Lower lobe of right lung (tissue), 2 donors: Measurements from ENCODE around the gene PLEKHG2. TPM values are rescaled to one million over a fixed set of nuclear protein-coding genes. Genes with fewer than 3 reads are reported as not detected.
A peak's percentile ranks its signal among the peaks of the same experiment; 100 is the strongest.
"Not testable (repeated sequence)": the region's sequence is repeated elsewhere in the genome, so short reads cannot be mapped to it uniquely, and the experiment has no call there.

ENCODE experiments used
- ATAC-seq, 2 donors: fragments of 200-7000 bp; cut with Tn5 transposase; one replicate each; pipeline ENCODE4 v1.9.1; 2020 to 2022; ENCODE audit warnings: mild to moderate bottlenecking in 2 of 2, moderate library complexity in 2 of 2
- DNase-seq: peaks from one replicate; pipeline ENCODE4 v3.0.0-alpha.2; 2020
- H3K27ac ChIP-seq: fragments of 200-600 bp; one replicate; pipeline ENCODE4 v1.8.0; 2022
- H3K27me3 ChIP-seq: fragments of 200-600 bp; one replicate; pipeline ENCODE4 v1.8.0; 2022; ENCODE audit warnings: low read depth
- H3K36me3 ChIP-seq: fragments of 200-600 bp; one replicate; pipeline ENCODE4 v1.8.0; 2022; ENCODE audit warnings: mild to moderate bottlenecking
- H3K4me1 ChIP-seq: fragments of 200-600 bp; one replicate; pipeline ENCODE4 v1.8.0; 2022
- H3K4me3 ChIP-seq: fragments of 200-600 bp; one replicate; pipeline ENCODE4 v1.8.0; 2022; ENCODE audit warnings: mild to moderate bottlenecking
- H3K9me3 ChIP-seq: fragments of 200-600 bp; one replicate; pipeline ENCODE4 v1.8.0; 2022
- intact Hi-C: fragments of 100-400 bp; cut with DNase I; formaldehyde crosslinking; loops from one replicate; pipeline ENCODE4 v1.11.0; 2022
- total RNA-seq: library from RNA; stranded (reverse); fragmentation: NEBNext Ultra II Directional; extraction: Animal tissue kit (Norgen Biotek cat#: 25700); gene quantifications from one replicate; pipeline ENCODE4 v1.2.1, GENCODE V29; 2021
- TF ChIP-seq, protein P1 (sequence below): fragments of 200-600 bp; IDR thresholded peaks from one replicate; pipeline ENCODE4 v1.8.0; 2022; ENCODE audit warnings: antibody characterized with exemption, mild to moderate bottlenecking
- donor health status: DM: no; HTN: yes; CAD: no; lungs with severe emphysema.

Gene PLEKHG2
- total RNA-seq, 1 donor from 2014 or later, result 24.7 TPM

- Histone ChIP-seq H3K36me3 (peaks cover 24% of the 10 kb centered on the region), H3K9me3 (no peaks in the 10 kb centered on the region), H3K27ac (peak overlapping the region; percentile 89), H3K4me1 (peaks cover 44% of the 10 kb centered on the region), H3K4me3 (peak overlapping the region; percentile 83), H3K27me3 (no peaks in the 10 kb centered on the region)
- TF ChIP-seq, protein P1, sequence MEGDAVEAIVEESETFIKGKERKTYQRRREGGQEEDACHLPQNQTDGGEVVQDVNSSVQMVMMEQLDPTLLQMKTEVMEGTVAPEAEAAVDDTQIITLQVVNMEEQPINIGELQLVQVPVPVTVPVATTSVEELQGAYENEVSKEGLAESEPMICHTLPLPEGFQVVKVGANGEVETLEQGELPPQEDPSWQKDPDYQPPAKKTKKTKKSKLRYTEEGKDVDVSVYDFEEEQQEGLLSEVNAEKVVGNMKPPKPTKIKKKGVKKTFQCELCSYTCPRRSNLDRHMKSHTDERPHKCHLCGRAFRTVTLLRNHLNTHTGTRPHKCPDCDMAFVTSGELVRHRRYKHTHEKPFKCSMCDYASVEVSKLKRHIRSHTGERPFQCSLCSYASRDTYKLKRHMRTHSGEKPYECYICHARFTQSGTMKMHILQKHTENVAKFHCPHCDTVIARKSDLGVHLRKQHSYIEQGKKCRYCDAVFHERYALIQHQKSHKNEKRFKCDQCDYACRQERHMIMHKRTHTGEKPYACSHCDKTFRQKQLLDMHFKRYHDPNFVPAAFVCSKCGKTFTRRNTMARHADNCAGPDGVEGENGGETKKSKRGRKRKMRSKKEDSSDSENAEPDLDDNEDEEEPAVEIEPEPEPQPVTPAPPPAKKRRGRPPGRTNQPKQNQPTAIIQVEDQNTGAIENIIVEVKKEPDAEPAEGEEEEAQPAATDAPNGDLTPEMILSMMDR, result no peak
- ATAC-seq (peak in 1 of 2 donors; percentile 3), DNase-seq (no peak)
- intact Hi-C loops, result no loop called here
Observed at GRCh38 chr19:39444598-39445195, 32.2 kb downstream of the PLEKHG2 start.

- peaks cover 24% of the 10 kb centered on the region for H3K36me3 ChIP-seq
- DNase-seq, result peak; percentile 98
- TF ChIP-seq, protein P1, result no peak
- H3K27me3 ChIP-seq, result no peaks in the 10 kb centered on the region
- H3K9me3 ChIP-seq, result no peaks in the 10 kb centered on the region
- peaks cover 51% of the 10 kb centered on the region for H3K4me1 ChIP-seq
- ATAC-seq, result peak; percentile 98 to 99
- peak within 1 kb of the TSS; percentile 89 for H3K27ac ChIP-seq
- intact Hi-C loops, result no loop called here
- H3K4me3 ChIP-seq, result peak within 1 kb of the TSS; percentile 83
Observed at GRCh38 chr19:39445196-39446111, 33.0 kb downstream of the PLEKHG2 start, which contains the start of gene SUPT5H. TSS of gene SUPT5H (plus strand) at chr19:39445582. CDS start at chr19:39445891, 309 bp downstream.

GRCh38 chr19:39446365-39447084 lies 34.1 kb downstream of the PLEKHG2 start:
- DNase-seq, result no peak
- Histone ChIP-seq H3K9me3 (no peaks in the 10 kb centered on the region), H3K27ac (no peak overlapping the region), H3K4me3 (peak overlapping the region; percentile 83), H3K36me3 (peaks cover 24% of the 10 kb centered on the region), H3K4me1 (peaks cover 53% of the 10 kb centered on the region), H3K27me3 (no peaks in the 10 kb centered on the region)
- TF ChIP-seq, protein P1, result no peak
- intact Hi-C loops, result no loop called here
- ATAC-seq, result no peak

DNA sequence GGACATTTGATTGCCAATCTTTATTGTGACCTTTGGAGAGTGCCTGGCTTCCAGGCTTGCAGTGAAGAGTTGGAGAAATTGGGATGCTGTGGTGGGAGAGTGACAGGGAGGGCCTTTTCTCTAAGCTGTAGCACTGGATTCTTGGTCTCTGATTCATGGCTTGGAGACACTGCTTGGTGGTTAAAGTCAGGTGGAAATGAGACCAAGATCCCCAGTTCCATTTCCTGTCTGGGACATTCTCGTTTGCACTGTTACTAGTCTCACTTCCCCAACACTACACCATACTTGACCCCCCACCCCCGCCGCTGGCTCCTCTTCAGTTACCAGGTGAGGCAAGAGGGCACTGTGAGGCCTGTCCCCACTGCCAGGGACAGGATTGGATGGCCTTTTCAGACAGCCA lies 35.8 kb downstream of the PLEKHG2 start:
- TF ChIP-seq, protein P1, result no peak
- intact Hi-C loops, result no loop called here
- no peak for ATAC-seq

DNA sequence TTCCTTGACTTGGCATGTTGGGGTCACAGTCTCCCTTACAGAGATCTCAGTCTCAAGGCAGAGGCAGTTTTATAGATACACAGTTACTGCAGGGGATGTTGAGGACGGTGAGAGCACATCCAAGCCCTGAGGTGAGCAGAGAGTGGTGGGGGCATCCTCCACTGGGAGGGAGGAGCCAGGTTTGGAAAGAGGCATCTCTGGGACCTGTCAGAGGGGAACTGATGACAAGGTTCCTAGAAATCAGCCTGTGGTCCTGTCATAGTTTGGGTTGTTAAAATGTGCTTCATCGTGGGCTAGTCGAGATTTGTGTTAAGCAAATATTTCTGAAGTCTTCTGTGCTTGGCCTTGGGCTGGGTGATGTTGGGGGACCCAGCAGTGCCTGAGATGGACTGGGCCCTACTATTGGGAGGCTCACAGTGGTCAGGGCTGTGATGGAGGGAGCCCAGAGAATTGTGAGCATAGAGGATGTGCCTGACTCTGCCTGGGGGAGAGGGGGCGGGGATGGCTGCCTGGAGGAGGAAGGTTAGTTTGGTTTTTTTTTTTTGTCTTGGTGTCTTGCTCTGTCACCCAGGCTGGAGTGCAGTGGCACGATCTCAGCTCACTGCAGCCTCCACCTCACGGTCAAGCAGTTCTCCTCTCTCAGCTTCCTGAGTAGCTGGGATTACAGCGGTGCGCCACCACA lies 36.8 kb downstream of the PLEKHG2 start:
- H3K4me1 ChIP-seq, result peaks cover 50% of the 10 kb centered on the region
- intact Hi-C loops, result no loop called here
- H3K27me3 ChIP-seq, result no peaks in the 10 kb centered on the region
- TF ChIP-seq, protein P1, result no peak
- H3K36me3 ChIP-seq, result peaks cover 49% of the 10 kb centered on the region
- ATAC-seq (no peak), DNase-seq (no peak)
- no peak overlapping the region for H3K27ac ChIP-seq
- no peak overlapping the region for H3K4me3 ChIP-seq
- no peaks in the 10 kb centered on the region for H3K9me3 ChIP-seq

More for the DNA sequence above, 35.8 kb downstream of the PLEKHG2 start:
- Histone ChIP-seq H3K27me3 (no peaks in the 10 kb centered on the region), H3K9me3 (no peaks in the 10 kb centered on the region), H3K4me1 (peaks cover 53% of the 10 kb centered on the region), H3K36me3 (peaks cover 39% of the 10 kb centered on the region), H3K27ac (no peak overlapping the region), H3K4me3 (no peak overlapping the region)
- no peak for DNase-seq

DNA sequence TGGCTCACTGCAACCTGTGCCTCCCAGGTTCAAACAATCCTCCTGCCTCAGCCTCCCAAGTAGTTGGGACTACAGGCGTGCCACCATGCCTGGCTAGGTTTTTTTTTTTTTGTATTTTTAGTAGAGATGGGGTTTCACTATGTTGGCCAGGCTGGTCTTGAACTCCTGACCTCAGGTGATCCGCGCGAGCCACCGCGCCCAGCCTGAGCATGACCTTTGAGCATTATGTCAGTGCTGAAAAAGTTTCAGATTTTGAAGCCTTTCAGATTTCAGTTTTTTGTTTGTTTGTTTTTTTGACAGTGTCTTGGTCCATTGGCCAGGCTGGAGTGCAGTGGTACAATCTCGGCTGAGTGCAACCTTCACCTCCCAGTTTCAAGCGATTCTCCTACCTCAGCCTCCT lies 38.8 kb downstream of the PLEKHG2 start:
- ATAC-seq, H3K27ac ChIP-seq, H3K9me3 ChIP-seq, H3K27me3 ChIP-seq, intact Hi-C loops, H3K4me3 ChIP-seq, DNase-seq: not testable (repeated sequence)
- Histone ChIP-seq H3K4me1 (peaks cover 42% of the 10 kb centered on the region), H3K36me3 (peaks cover 69% of the 10 kb centered on the region)
